ENCODE measurements around the gene PRUNE2.

DNA sequence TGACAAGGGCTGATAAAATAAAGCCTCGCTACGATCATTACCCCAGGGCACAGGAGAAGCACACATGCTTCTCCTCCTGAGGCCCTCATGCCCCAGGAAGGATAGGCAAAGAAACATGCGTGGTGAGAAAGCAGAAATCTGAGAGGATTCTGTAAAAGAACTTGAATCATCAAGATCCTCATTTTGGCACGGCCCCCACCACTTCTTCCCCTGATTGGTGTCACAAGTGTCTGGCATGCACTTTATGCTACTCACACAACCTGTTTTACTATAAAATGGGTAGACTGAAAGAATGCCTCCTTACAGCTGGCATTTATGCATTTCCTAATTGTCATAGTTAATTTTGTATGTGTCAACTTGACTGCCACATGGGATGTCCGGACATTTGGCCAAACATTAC is 109.6 kb downstream of the PRUNE2 start:
- TF ChIP-seq ZNF274 (IDR thresholded peaks at IDR 0.05; ENCODE audit: low read depth, low read length) (no peak), YY1 (IDR thresholded peaks at IDR 0.05; ENCODE audit: insufficient read depth, insufficient read length) (no peak)

Data from NT2/D1 (cell line).